Hepatocyte (in vitro differentiated cells): ENCODE measurements around the gene BORCS8.

Experiments
- EZH2 ChIP-seq: fragments of 200-600 bp; sonication (generic); IDR thresholded peaks from 2 replicates; pipeline ENCODE4 v1.6.1; 2016; ENCODE audit warnings: antibody characterized with exemption, mild to moderate bottlenecking, borderline replicate concordance
- TF ChIP-seq, protein P1 (sequence below): fragments of 200-600 bp; sonication (generic); IDR thresholded peaks from 2 replicates; pipeline ENCODE4 v1.5.1; 2016; ENCODE audit warnings: antibody characterized with exemption, mild to moderate bottlenecking; ENCODE audit not compliant: poor library complexity

DNA sequence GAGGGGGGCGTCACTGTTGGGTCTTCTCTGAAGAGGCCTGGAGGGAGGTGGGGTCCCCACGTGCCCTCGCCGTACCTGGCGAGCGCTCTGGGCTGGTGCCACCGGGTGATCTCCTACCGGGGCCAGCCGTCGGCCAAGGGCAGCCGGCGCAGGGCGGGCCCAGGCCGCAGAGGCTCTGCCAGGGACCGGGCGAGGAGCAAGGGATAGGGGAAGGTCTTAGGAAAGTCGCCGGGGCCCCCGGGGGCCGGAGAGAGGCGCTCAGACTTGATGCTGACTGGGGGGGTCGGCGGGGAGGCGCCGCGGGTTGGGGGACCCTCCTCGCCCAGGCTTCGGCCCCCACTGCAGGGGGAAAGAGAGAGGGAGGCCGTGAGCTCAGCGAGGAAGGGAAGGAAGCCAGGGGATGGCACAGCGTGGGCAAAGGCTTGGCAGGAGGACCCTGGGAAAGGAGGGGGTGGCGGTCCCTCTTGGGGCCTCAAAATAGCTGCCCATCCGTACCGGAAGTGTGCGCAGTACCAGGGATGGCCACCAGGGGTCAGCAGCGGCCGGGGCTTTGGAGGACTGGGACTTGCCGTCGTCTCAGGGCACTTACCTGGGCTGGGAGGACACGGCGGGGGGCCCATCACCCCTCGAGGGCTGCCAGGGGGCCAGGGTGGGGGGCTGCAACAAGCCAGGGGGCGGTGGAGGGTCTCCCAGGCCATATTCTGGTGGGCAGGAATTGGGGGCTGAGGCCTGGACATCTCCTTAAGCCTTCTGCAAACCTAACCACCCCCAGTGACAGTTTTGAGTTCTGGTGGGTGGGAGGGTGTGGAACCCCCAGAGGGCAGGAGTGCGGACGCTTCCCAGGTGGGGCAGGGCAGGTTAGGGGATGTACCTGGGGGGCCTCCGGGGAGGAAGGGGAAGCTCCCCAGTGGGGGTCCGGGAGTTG lies 46.0 kb downstream of the BORCS8 start:
- TF ChIP-seq, protein P1, sequence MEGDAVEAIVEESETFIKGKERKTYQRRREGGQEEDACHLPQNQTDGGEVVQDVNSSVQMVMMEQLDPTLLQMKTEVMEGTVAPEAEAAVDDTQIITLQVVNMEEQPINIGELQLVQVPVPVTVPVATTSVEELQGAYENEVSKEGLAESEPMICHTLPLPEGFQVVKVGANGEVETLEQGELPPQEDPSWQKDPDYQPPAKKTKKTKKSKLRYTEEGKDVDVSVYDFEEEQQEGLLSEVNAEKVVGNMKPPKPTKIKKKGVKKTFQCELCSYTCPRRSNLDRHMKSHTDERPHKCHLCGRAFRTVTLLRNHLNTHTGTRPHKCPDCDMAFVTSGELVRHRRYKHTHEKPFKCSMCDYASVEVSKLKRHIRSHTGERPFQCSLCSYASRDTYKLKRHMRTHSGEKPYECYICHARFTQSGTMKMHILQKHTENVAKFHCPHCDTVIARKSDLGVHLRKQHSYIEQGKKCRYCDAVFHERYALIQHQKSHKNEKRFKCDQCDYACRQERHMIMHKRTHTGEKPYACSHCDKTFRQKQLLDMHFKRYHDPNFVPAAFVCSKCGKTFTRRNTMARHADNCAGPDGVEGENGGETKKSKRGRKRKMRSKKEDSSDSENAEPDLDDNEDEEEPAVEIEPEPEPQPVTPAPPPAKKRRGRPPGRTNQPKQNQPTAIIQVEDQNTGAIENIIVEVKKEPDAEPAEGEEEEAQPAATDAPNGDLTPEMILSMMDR = peak; percentile 94
- TF ChIP-seq EZH2 = no peak
